ENCODE data around the gene ZNF266. TPM values are rescaled to one million over a fixed set of nuclear protein-coding genes. Genes with fewer than 3 reads are reported as not detected.

ZNF266 gene
- total and polyA plus RNA-seq, 2 of the 13 experiments (the other 11 are each of a cell fraction or from before 2014, with no cell fraction given) = 19.8 to 20.8 TPM

GRCh38 chr19:9435279-9436268 is at the start of gene ZNF266 (continued):
- TF ChIP-seq ZNF318 (CRISPR knock-in tag; IDR thresholded peaks at IDR 0.05) (no peak), CHCHD3 (CRISPR knock-in tag; IDR thresholded peaks at IDR 0.05) (no peak), PITX1 (CRISPR knock-in tag; IDR thresholded peaks at IDR 0.05) (peak; percentile 30; the same call in 1 of the 2 replicates), SAP130 (CRISPR knock-in tag; IDR thresholded peaks at IDR 0.05; ENCODE audit: low read depth) (peak; percentile 95), PBX2 (CRISPR knock-in tag; IDR thresholded peaks at IDR 0.05) (no peak), ZIK1 (CRISPR knock-in tag; IDR thresholded peaks at IDR 0.05; ENCODE audit: borderline replicate concordance, low read depth) (no peak), THAP11 (CRISPR knock-in tag; IDR thresholded peaks at IDR 0.05) (peak; percentile 79), CREBL2 (CRISPR knock-in tag; IDR thresholded peaks at IDR 0.05; ENCODE audit: borderline replicate concordance) (0 out of 2 replicates have a peak, but pooled peaks have one; percentile 37), PRDM15 (CRISPR knock-in tag; IDR thresholded peaks at IDR 0.05) (no peak), ZNF496 (CRISPR knock-in tag; IDR thresholded peaks at IDR 0.05; ENCODE audit: insufficient replicate concordance) (no peak), ATRX (CRISPR knock-in tag; IDR thresholded peaks at IDR 0.05; ENCODE audit: borderline replicate concordance) (no peak), ZNF704 (CRISPR knock-in tag; IDR thresholded peaks at IDR 0.05; ENCODE audit: borderline replicate concordance) (no peak)
